MM.1S (cell line): ENCODE results near the gene EEF2.

Source experiments
- EZH2 ChIP-seq: fragments of 300-600 bp; sonication (generic); optimal IDR thresholded peaks from 2 replicates; pipeline ENCODE3; 2017; ENCODE audit warnings: low read depth, mild to moderate bottlenecking, antibody characterized with exemption, low read length, mixed read lengths
- EZH2phosphoT487 ChIP-seq: fragments of 300-600 bp; sonication (generic); IDR thresholded peaks from 2 replicates; pipeline ENCODE4 v1.6.1; 2018; ENCODE audit warnings: antibody characterized with exemption, low read length
- TF ChIP-seq, protein P1 (sequence below): fragments of 300-600 bp; sonication (generic); IDR thresholded peaks from 2 replicates; pipeline ENCODE4 v1.5.1; 2016; ENCODE audit warnings: antibody characterized with exemption, low read length, mixed read lengths

DNA sequence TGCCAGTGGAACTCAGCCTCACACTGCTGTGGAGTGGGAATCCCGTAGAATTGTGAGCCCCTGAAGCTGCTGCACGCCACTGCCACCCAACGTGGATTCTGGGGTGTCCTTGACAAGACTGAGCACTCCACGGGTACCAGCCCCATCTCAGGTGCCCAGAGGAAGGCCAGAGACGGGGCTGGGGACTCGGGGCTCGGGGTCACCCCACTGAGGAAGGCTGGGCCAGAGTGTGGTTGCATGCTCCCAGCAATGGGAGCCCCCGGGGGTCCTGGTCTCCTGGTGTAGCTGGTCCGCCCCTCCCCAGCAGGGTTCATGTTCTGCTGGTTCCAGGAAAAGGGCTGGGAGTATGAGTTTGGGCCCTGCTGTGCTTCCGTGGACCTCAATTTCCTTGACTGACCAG is 29.6 kb downstream of the EEF2 start:
- TF ChIP-seq, protein P1, sequence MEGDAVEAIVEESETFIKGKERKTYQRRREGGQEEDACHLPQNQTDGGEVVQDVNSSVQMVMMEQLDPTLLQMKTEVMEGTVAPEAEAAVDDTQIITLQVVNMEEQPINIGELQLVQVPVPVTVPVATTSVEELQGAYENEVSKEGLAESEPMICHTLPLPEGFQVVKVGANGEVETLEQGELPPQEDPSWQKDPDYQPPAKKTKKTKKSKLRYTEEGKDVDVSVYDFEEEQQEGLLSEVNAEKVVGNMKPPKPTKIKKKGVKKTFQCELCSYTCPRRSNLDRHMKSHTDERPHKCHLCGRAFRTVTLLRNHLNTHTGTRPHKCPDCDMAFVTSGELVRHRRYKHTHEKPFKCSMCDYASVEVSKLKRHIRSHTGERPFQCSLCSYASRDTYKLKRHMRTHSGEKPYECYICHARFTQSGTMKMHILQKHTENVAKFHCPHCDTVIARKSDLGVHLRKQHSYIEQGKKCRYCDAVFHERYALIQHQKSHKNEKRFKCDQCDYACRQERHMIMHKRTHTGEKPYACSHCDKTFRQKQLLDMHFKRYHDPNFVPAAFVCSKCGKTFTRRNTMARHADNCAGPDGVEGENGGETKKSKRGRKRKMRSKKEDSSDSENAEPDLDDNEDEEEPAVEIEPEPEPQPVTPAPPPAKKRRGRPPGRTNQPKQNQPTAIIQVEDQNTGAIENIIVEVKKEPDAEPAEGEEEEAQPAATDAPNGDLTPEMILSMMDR: no peak
- no peak for TF ChIP-seq EZH2phosphoT487
- TF ChIP-seq EZH2: no peak
